HTR-8/SVneo (cell line): ENCODE measurements around the gene HIP1.
A peak's percentile ranks its signal among the peaks of the same experiment; 100 is the strongest.
"Not testable (repeated sequence)": the region's sequence is repeated elsewhere in the genome, so short reads cannot be mapped to it uniquely, and the experiment has no call there.

Experiments used
- DNase-seq: peaks from one replicate; pipeline ENCODE4 v3.0.0; 2011; ENCODE audit warnings: low spot score, mixed read lengths; ENCODE audit not compliant: insufficient read length
- FAIRE-seq: peaks from 2 replicates; lab custom pipeline; 2011; peaks lifted over from hg19 to GRCh38; lab: Jason Lieb, UNC

The HIP1 gene

DNA sequence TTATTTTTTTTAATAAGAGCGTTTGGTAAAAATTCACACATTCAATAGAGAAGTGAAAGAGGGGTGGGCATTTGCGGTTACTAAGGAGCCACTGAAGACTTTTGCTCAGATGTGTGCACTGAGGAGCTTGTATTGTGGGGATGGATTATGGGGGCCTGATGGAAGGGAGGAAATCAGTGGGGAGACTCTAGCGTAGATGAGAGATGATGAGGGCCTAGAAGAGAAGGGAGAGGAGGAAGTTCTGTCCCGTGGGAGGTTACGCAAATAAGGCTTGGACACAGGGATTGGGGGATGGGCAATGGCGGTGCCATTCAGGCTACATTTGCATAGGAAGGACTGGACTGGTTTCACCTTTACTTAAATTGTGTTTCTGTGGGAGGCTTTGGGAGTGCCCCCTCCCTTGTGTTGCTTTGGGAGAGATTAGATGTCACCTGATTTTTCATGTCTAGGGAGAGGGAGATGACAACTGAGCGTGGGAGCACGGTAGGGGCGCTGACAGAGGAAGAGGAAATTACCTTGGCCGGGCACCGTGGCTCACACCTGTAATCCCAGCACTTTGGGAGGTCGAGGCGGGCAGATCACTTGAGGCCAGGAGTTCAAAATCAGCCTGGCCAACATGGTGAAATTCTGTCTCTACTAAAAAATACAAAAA, 2.2 kb upstream of the HIP1 start:
- no peak for DNase-seq
- no peak for FAIRE-seq

DNA sequence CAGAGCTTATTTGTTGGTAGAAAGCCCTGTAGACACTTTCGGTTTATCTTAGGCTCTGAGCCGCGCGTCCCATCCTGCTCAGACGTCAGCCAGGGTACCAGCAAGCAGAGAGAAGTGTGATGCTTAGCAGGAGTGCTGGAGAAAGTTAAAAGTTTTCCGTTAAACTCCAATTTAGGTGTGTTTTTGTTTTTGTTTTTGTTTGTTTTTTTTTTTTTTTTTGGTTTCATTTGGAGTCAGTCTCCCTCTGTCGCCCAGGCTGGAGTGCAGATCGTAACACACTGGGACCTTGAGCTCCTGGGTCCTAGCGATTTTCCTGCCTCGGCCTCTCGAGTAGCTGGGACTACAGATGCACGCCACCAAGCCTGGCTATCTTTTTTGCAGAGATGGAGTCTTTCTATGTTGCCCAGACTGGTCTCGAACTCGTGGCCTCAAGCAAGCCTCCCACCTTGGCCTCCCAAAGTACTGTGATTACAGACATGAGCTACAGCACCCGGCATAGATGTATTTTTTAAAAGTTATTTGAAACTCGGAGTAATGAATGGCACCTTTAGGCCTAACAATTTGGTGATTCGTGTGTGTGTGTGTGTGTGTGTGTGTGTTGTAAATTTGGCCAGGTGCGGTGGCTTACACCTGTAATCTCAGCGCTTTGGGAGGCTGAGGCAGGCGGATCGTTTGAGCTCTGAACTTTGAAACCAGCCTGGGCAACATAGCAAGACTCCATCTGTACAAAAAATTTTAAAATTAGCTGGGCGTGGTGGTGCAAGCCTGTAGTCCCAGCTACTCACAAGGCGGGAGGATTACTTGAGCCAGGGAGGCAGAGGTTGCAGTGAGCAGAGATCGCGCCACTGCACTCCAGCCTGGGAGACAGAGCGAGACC, 1.3 kb upstream of the HIP1 start:
- FAIRE-seq (no peak), DNase-seq (no peak)

DNA sequence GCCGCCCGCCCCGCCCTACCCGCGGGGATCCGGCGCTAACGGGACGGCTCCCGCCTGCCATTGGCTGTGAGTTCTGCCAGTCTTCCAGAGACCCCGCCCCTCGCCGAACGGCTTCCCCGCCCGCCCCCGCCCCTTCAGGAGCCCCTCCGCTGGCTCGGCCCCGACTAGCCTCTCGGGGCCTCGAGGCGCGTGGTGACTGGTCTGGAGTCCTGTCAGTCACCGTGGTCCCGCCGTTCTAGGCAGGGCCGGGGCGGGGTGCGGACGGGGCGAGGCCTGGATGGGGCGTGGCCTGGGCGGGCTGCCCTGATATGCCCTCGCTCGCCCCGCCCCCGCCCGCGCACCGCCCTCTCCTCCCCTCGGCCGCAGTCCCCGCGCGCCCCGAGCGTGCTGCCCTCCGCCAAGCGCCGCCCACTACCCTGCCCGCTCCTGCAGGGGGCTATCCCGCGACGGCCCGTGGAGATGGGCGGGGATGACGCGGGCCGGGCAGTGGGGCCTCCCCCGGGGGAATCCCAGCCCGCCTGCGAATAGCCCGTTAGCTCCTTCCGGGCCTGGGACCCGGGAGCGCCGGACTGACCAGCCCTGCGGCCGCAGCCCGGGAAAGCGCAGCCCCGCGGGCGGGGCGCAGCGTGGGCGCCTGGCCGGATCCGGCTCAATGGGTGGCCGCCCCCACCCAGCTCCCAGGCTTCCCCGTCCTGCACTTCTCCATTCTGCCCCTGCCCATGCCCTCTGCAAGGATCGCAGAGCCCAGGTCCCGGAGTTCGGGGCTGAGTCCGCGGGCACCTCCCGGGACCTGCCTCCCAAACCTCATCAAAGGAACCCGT, 444 bp upstream of the HIP1 start:
- FAIRE-seq = peak; percentile 20

DNA sequence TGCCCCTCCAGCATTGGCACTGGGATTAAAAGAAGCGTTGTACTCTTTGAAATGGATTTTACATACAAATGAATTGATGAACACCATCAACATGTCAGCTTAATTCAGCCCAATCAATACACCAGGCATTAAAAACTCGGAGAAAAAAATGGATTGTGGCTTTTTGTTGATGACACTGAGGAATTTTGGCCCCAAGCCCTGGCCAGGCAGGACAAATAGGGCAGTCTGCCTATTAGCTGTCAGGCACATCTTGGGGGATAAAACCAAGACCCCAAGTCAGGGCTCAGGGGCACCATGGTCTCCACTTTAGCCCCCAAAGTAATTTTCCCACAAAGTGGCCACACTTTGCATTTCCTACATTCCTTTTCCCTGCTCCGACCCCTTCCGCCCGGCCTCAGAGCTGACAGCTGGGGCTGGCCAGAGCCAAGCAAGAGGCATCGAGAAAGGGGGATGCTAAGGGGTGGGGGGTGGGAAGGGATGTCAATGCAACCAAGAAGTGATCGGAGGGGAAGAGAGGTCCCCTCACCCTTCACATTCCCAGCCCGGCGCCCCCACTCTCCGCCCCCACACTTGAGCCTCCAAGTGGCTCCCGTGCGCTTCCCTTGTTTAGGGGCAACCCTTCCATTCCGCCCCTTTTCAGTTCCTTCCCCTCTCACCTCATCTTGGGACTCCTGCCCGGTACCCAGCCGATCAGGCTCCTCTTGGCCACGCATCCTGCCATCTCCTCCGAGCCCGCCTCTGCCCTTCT, 711 bp downstream of the HIP1 start:
- no peak for FAIRE-seq

More for the DNA sequence above, 444 bp upstream of the HIP1 start:
- DNase-seq = peak; percentile 89

DNA sequence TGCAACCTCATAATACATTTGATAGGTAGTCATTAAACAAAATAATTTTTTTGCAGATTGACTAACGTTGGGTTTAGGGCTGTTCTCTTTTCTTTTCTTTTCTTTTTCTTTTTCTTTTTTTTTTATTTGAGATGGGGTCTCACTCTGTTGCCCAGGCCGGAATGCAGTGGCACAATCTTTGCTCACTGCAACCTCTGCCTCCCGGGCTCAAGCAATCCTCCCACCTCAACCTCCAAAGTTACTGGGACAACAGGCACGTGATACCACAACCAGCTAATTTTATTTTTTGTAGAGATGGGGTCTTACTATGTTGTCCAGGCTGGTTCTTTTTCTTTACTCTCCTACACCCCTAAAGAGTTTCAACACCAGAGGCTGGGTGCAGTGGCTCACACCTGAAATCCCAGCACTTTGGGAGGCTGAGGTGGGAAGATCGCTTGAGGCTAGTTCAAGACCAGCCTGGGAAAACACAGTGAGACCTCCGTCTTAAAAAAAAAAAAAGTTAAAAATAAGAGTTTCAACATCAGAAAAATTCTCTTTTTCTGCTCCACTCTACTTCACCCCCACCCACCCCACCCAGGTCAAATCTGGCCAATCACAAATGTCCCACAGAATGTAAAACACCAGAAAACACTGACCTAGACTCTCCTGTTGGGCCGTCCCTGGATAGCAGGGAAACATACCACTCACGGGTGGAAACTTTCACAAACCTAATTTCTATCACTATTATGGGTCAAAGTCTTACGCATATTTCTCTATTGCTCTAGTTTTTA, 3.0 kb downstream of the HIP1 start:
- no peak for DNase-seq

More for the DNA sequence above, 711 bp downstream of the HIP1 start:
- DNase-seq = no peak

DNA sequence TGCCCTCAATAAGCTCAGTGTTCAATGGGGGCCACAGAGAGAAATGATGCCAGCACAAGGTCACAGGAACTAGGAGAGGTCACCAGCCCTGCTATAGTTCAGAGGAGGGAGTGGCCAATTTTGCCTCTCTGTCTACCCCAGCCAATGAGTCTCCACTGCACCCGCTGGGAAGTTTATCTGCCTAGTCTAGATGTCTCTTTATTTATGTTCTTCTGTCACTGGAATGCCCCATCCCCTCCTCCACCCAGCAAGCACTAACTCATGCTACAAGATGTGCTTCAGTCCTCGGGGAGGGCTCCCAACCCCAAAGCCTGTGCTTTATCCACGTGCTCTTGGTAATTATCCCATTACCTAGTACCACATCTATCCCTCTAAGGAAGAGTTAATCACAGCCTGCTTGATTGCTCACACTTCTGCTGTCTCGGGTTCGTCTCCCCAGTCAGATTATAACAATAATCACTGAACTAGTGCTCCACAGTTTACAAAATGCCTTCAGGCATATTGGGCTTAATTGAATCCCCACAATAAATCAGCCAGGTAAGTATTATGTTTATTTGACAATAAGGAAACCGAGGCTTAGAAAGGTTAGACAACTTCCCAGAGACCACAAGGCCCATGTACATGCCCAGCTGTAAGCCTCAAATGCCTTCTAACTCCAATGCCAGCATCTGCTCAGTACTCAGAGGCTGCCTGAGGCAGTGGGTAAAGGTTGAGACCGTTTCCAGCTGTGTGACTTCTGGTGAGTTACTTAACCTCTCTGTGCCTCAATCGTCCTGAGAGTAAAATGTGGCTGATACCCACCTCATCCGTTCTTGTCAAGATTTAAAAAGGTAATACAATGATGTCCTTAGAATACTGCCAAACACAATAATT, 3.9 kb downstream of the HIP1 start:
- DNase-seq (no peak), FAIRE-seq (no peak)

More for the DNA sequence above, 3.0 kb downstream of the HIP1 start:
- no peak for FAIRE-seq

DNA sequence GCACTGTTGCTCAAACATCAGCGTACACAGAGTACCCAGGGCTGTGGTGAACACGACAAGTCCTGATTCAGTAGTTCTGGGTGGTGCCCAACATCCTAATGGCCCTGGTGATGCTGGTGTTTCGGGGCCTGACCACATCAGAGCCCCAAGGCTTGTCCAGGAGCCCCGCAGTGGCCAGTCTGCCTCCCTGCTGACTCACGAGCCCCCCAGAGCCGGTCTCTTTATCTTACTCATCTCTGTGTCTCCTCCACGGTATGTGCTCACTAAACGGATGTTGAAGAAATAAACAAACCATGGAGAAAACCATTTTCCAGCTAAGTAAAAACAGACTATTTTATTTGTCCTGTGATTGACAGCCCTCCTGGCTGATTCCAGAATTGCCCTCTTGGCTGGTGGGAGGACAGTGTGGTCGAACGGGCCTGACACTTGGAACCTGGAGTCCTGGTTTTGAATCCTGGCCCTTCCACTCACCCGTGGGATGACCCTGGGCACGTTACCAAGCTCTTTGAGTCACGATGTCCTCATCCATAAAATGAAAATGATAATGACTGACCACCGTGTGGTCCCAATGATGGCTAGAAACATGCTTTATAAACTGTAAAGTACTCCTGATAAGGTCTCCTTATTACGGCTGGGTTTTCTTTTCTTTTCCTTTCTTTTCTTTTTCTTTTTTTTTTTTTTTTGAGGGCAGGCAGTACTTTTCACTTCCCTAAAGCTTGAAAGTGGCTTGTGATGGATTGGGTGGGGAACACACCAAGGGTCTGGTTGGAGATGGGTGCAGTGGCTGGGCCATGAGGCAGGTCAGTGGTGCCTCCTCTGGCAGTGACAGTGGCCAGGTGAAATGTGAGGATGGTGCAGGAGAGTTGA, 5.7 kb downstream of the HIP1 start:
- FAIRE-seq (no peak), DNase-seq (peak; percentile 51)

DNA sequence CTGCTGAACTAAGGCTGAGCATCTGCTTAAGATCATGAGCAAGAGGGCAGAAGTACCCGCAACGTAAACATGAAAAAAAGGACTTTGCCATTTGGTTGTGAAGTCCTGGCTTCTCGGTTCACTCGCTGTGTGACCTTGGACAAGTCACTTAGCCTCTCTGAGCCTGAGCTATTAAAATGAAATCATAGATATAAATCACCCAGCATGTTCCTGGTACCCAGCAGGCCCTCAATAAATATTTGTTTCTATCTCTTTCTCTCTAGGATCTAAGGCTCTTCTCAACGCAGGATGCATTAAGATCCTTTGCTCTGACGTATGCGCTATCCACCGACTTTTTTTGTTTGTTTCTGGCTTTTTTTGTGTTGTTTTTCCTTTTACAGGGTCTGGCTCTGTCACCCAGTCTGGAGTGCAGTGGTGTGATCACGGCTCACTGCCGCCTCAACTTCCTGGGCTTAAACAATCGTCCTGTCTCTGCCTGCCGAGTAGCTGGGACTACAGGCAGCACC, 6.7 kb downstream of the HIP1 start:
- FAIRE-seq (no peak), DNase-seq (no peak)

DNA sequence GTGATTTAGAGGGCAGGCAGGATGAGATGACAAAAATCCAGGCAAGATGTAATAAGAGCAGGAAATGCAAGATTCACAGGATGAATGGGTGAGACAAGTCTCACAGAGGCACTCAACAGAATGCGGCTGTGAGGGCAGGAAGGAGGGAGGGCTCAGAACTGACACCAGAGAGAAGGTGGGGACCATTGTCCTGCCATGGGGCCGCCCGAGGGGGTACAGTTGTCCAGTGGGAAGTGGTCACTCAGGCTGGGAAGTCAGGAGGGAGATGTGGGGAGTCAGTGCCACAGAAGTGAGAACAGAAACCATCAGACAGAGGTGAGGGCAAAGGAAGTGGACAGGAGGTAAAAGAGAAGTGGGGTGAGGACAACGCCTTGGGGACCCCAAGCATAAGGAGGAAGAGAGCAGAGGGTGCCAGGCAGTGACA, 8.9 kb downstream of the HIP1 start:
- no peak for FAIRE-seq
- DNase-seq = no peak

DNA sequence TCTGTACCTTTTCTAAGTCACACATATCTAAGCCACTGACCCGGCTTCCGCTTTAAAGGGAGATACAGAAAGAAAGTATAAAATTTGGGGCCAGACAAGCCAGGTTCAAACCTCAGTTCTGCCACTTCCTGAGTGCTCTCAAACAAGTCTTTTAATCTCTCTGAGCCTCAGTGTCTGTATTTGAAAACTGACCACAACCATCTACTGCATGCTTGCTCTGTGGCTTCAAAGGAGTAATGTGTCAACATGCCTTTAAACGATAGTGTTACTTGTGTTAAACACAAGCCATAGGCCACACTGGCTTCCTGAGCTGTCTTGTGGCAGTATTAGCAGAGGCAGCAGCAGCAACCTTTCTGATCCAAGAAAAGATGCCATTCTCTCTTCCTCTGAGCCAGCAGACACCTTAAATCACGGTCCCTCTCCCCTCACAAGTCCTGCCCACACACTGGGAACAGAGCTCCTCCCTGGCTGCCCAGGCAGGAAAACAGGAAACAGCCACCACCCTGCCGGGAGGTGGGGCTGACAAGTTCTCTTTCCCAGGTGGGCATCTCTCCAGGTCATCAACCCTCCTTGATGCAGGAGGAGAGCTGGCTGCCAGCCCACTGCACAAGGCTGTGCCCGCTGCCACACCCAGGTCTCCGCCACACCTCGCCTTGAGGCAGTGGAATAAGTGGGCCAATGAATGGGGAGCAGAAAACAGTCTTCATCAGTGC, 10.7 kb downstream of the HIP1 start:
- FAIRE-seq = no peak
- DNase-seq = no peak

DNA sequence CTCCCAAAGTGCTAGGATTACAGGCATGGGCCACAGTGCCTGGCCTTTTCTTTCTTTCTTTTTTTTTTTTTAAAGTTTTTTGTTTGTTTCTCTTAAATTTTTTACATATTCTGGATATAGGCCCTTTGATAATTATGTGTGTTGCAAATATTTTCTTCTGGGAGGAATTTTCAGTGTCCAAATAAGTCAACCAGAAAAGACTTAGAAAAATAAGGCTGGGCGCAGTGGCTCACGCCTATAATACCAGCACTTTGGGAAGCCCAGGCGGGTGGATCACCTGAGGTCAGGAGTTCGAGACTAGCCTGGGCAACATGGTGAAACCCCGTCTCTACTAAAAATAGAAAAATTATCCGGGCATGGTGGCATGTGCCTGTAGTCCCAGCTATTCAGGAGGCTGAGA, 11.4 kb downstream of the HIP1 start:
- not testable (repeated sequence) for FAIRE-seq

DNA sequence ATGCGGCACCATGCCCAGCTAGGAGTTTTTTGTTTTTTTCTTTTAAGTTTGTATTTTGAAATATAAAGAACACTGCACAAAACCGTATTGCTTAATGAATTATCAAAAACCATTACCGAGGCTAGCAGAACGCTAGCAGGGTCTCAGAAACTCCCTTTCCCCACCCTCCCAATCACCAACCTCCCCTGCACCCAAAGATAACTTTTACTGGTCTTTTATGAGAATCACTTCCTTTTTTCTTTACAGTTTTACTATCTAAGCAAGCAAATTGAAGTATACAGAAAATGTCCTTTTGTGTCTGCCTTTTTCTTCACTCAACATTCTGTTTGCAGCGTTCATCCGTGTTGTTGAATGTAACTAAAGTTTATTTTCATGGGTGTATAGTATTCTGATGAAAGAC, 13.4 kb downstream of the HIP1 start:
- no peak for DNase-seq

More for the DNA sequence above, 11.4 kb downstream of the HIP1 start:
- DNase-seq = not testable (repeated sequence)

DNA sequence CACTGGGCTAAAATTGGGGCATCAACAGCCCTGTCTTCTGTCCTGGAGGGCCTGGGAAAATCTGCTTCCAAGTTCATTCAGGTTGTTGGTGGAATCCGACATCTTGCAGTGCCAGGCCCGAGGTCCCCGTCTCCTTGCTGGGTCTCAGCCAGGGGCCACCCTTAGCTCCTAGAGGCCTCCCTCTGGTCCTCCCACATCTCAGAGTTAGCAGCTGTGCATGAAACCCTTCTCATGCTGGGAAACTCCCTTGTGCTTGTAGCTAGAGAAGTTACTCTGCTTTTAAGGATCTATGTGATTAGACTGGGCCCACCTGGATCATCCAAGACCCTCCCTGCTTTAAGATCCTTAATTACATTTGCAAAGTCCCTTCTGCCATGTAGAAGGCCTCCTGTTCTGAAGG, 15.3 kb downstream of the HIP1 start:
- DNase-seq (no peak), FAIRE-seq (no peak)

More for the DNA sequence above, 13.4 kb downstream of the HIP1 start:
- FAIRE-seq = no peak

DNA sequence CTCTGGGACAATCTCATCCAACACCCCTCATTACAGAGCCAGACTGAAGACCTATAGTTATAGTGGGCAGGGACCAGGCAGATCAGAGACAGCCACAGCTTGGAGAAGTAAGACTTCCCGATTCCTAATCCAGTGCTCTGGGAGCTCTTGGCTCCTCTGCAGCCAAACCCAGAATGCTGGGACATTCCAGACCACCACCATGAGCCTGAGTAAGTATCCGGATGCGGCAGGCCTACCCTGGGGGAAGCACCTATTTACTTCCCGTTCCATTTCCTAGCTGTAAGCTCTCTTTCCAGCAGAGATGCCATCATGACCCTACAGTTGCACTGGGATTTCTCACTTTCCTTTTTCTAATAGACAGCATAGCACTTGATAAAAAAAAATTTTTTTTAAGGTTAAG, 16.4 kb downstream of the HIP1 start:
- FAIRE-seq = no peak
- no peak for DNase-seq

DNA sequence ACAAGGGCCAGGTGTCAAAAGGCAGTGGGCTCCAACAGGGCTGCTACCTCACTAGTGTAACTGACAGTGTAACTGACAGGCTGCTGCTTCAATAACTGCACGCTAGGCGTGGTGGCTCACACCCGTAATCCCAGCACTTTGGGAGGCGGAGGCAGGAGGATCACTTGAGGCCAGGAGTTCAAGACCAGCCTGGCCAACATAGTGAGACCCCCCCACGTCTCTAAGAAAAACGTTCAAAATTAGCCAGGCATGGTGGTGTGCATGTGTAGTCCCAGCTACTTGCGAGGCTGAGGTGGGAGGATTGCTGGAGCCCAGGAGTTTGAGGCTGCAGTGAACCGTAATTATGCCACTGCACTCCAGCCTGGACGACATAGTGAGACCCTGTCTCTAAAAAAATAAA, 16.8 kb downstream of the HIP1 start:
- DNase-seq, FAIRE-seq: not testable (repeated sequence)

DNA sequence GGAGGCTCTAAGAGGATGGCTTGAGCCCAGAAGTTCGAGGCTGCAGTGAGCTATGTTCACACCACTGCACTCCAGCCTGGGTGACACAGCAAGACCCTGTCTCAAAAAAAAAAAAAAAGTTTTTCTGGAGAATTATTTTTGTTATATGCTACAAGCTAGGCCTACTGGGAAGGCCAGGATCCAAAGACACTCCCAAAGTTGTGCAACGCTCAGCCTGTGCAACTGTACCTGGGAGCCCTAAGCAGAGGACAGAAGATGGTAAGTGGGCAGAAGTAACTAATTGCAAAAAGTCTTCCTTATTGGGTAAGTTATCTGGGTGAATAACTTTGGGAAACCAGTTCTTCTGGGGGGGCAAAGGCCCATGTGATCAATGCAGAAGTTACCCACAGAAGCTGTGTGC, 17.3 kb downstream of the HIP1 start:
- FAIRE-seq = no peak
- no peak for DNase-seq

DNA sequence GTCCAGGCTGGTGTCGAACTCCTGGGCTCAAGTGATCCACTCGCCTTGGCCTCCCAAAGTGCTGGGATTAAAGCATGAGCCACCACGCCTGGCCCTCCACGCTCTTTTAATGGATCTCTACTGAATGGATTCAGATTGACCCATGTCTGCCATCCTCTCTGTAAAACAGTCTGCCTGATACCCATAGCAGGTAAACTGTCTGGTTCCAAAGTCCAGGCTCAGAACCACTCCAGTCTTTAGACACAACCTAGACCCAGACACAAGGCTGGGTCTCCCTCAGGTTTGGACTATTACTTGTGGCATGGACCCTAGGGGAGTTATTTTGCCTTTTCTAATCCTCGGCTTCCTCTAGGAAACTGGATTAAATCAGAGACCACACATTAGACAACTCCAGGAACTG, 19.1 kb downstream of the HIP1 start:
- no peak for FAIRE-seq
- no peak for DNase-seq
